Retina (tissue), 1 donor: Measurements from ENCODE around the gene ABCF3.

Experiments used
- DNase-seq: peaks from one replicate; pipeline ENCODE4 v3.0.0-alpha.2; 2016

The ABCF3 gene

GRCh38 chr3:184168363-184169120 lies 17.5 kb upstream of the ABCF3 start:
- no peak for DNase-seq

- DNase-seq, result no peak
Measured at GRCh38 chr3:184169896-184170875, 15.8 kb upstream of the ABCF3 start.

GRCh38 chr3:184171562-184171961 lies 14.4 kb upstream of the ABCF3 start:
- DNase-seq, result no peak

- no peak for DNase-seq
Measured at GRCh38 chr3:184172681-184173373, 13.2 kb upstream of the ABCF3 start.

GRCh38 chr3:184173374-184173722 lies 12.7 kb upstream of the ABCF3 start:
- no peak for DNase-seq

GRCh38 chr3:184174284-184174645 lies 11.7 kb upstream of the ABCF3 start:
- DNase-seq, result no peak

- peak; percentile 100 for DNase-seq
Measured at GRCh38 chr3:184174646-184175492, 11.1 kb upstream of the ABCF3 start, which contains the start of gene AP2M1. Gene AP2M1 (plus strand): TSS chr3:184174855. CDS start chr3:184176994, 2,139 bp downstream.

- peak; percentile 30 for DNase-seq
Measured at GRCh38 chr3:184175506-184175905, 10.5 kb upstream of the ABCF3 start.

GRCh38 chr3:184175981-184176376 lies 10.0 kb upstream of the ABCF3 start:
- DNase-seq, result no peak

- DNase-seq, result peak; percentile 52
Measured at GRCh38 chr3:184176377-184177330, 9.3 kb upstream of the ABCF3 start.

- DNase-seq, result no peak
Measured at GRCh38 chr3:184177331-184177731, 8.7 kb upstream of the ABCF3 start.

GRCh38 chr3:184177767-184178306 lies 8.2 kb upstream of the ABCF3 start:
- no peak for DNase-seq

- no peak for DNase-seq
Measured at GRCh38 chr3:184178521-184179138, 7.4 kb upstream of the ABCF3 start.

- DNase-seq, result no peak
Measured at GRCh38 chr3:184180165-184180564, 5.8 kb upstream of the ABCF3 start.

- no peak for DNase-seq
Measured at GRCh38 chr3:184181596-184181995, 4.4 kb upstream of the ABCF3 start.

- no peak for DNase-seq
Measured at GRCh38 chr3:184183679-184184078, 2.3 kb upstream of the ABCF3 start.

- DNase-seq, result no peak
Measured at GRCh38 chr3:184184546-184185230, 1.3 kb upstream of the ABCF3 start.

GRCh38 chr3:184185461-184186183 lies 377 bp upstream of the ABCF3 start:
- peak; percentile 98 for DNase-seq

- DNase-seq, result no peak
Measured at GRCh38 chr3:184186902-184187207, 856 bp downstream of the ABCF3 start.
